SK-N-SH treated with all-trans-retinoic acid at 6 μM for 48 hours (cell line): ENCODE results near the gene COL21A1.

Experiments
- ARNTL ChIP-seq: fragments of 450-650 bp; formaldehyde crosslinking; IDR thresholded peaks from 2 replicates; pipeline ENCODE4 v1.5.0; 2020; ENCODE audit warnings: low read depth, mild to moderate bottlenecking, moderate library complexity, borderline replicate concordance
- CREB5 ChIP-seq: fragments of 250-450 bp; sonication (Bioruptor Pico); IDR thresholded peaks from 2 replicates; pipeline ENCODE4 v1.5.1; 2020; ENCODE audit warnings: low read depth, mild to moderate bottlenecking, moderate library complexity
- ESRRG ChIP-seq: fragments of 250-450 bp; sonication (Bioruptor Pico); IDR thresholded peaks from 2 replicates; pipeline ENCODE4 v1.6.1; 2021; ENCODE audit warnings: mild to moderate bottlenecking
- GLIS3 ChIP-seq: fragments of 250-450 bp; sonication (Bioruptor Pico); IDR thresholded peaks from 2 replicates; pipeline ENCODE4 v1.5.0; 2020; ENCODE audit warnings: mild to moderate bottlenecking, moderate library complexity
- PATZ1 ChIP-seq: fragments of 250-450 bp; sonication (Bioruptor Pico); IDR thresholded peaks from 2 replicates; pipeline ENCODE4 v1.8.0; 2020; ENCODE audit warnings: mild to moderate bottlenecking, moderate library complexity, borderline replicate concordance
- POU6F1 ChIP-seq: fragments of 250-450 bp; sonication (Bioruptor Pico); IDR thresholded peaks from 2 replicates; pipeline ENCODE4 v1.8.0; 2021; ENCODE audit warnings: low read depth, mild to moderate bottlenecking, moderate library complexity, borderline replicate concordance
- PPARA ChIP-seq: fragments of 250-450 bp; sonication (Bioruptor Pico); IDR thresholded peaks from 2 replicates; pipeline ENCODE4 v1.5.0; 2020; ENCODE audit warnings: mild to moderate bottlenecking, borderline replicate concordance
- RARB ChIP-seq: fragments of 250-450 bp; sonication (Bioruptor Pico); IDR thresholded peaks from 2 replicates; pipeline ENCODE4 v1.8.0; 2021; ENCODE audit warnings: mild to moderate bottlenecking, moderate library complexity
- ZC3H10 ChIP-seq: fragments of 250-450 bp; sonication (Bioruptor Pico); IDR thresholded peaks from 2 replicates; pipeline ENCODE4 v1.5.1; 2021; ENCODE audit warnings: mild to moderate bottlenecking, moderate library complexity
- ZNF565 ChIP-seq: fragments of 450-650 bp; formaldehyde crosslinking; conservative IDR thresholded peaks from 2 replicates; pipeline ENCODE4 v1.5.0; 2020; ENCODE audit warnings: low read depth, mild to moderate bottlenecking, moderate library complexity

GRCh38 chr6:56173228-56173627 is 74.2 kb downstream of the COL21A1 start:
- no peak for TF ChIP-seq ZC3H10 (CRISPR knock-in tag)
- TF ChIP-seq CREB5, result no peak
- no peak for TF ChIP-seq RARB (CRISPR knock-in tag)
- TF ChIP-seq ESRRG (CRISPR knock-in tag), result no peak
- TF ChIP-seq PATZ1, result no peak
- no peak for TF ChIP-seq ARNTL (CRISPR knock-in tag)
- TF ChIP-seq ZNF565, result no peak
- TF ChIP-seq GLIS3, result no peak
- TF ChIP-seq PPARA, result no peak
- no peak for TF ChIP-seq POU6F1 (CRISPR knock-in tag)
